PC-9 (cell line): ENCODE results near the gene YWHAG.
"Not testable (repeated sequence)": the region's sequence is repeated elsewhere in the genome, so short reads cannot be mapped to it uniquely, and the experiment has no call there.

Source experiments
- CTCF ChIP-seq: fragments of 200-600 bp; sonication (generic); conservative IDR thresholded peaks from 2 replicates; pipeline ENCODE4 v1.6.1; 2017; ENCODE audit warnings: mixed run types, antibody characterized with exemption, mild to moderate bottlenecking, moderate library complexity
- EZH2 ChIP-seq: fragments of 200-600 bp; sonication (generic); IDR thresholded peaks from 2 replicates; pipeline ENCODE4 v1.8.0; 2017; ENCODE audit warnings: antibody characterized with exemption, low read depth

- TF ChIP-seq CTCF, EZH2: not testable (repeated sequence)
Measured at GRCh38 chr7:76314740-76315139, 44.1 kb downstream of the YWHAG start.
